Neuronal stem cell (in vitro differentiated cells): ENCODE results near the gene CCND3.

Experiments used
- DNase-seq: peaks from one replicate; pipeline ENCODE4 v3.0.0-alpha.2; 2013; ENCODE audit warnings: low spot score
- H2AFZ ChIP-seq: one replicate; pipeline ENCODE4 v1.6.1; 2013; ENCODE audit warnings: mild to moderate bottlenecking, low read length, inconsistent platforms
- H2AK5ac ChIP-seq: 2 replicates; pipeline ENCODE4 v1.6.1; 2013; ENCODE audit warnings: low read depth, mild to moderate bottlenecking, inconsistent platforms, low read length, moderate library complexity, mixed read lengths
- H2BK120ac ChIP-seq: 2 replicates; pipeline ENCODE4 v1.6.1; 2013; ENCODE audit warnings: low read depth, mild to moderate bottlenecking, inconsistent platforms, low read length, moderate library complexity, mixed read lengths
- H2BK12ac ChIP-seq: one replicate; pipeline ENCODE4 v1.6.1; 2013; ENCODE audit warnings: low read length, inconsistent platforms
- H2BK15ac ChIP-seq: 2 replicates; pipeline ENCODE4 v1.6.1; 2013; ENCODE audit warnings: mild to moderate bottlenecking, low read length, inconsistent platforms, mixed read lengths
- H2BK5ac ChIP-seq: one replicate; pipeline ENCODE4 v1.6.1; 2013; ENCODE audit warnings: inconsistent platforms, mild to moderate bottlenecking, low read length, moderate library complexity
- H3K14ac ChIP-seq: one replicate; pipeline ENCODE4 v1.6.1; 2013; ENCODE audit warnings: low read length, inconsistent platforms
- H3K18ac ChIP-seq: 2 replicates; pipeline ENCODE4 v1.6.1; 2013; ENCODE audit warnings: low read length, inconsistent platforms
- H3K23ac ChIP-seq: 2 replicates; pipeline ENCODE4 v1.6.1; 2013; ENCODE audit warnings: low read depth, mild to moderate bottlenecking, mixed read lengths, low read length, inconsistent platforms; ENCODE audit not compliant: poor library complexity
- H3K27ac ChIP-seq: replicated peaks from 3 replicates; pipeline ENCODE4 v1.5.1; 2013; ENCODE audit warnings: low read length, inconsistent platforms
- H3K27me3 ChIP-seq, 3 experiments: 2 replicates each; pipeline ENCODE4 v1.6.1; 2013; ENCODE audit warnings: low read length in 3 of 3, mild to moderate bottlenecking in 2 of 3, inconsistent platforms in 1 of 3, low read depth in 1 of 3, mixed read lengths in 1 of 3, moderate library complexity in 1 of 3; ENCODE audit not compliant: control insufficient read depth in 3 of 3, insufficient read depth in 3 of 3
- H3K36me3 ChIP-seq, 2 donors: replicated peaks in 1 of 2; 2 replicates each; pipeline ENCODE4 v1.6.1; 2013; ENCODE audit warnings: low read length in 2 of 2; ENCODE audit not compliant: control insufficient read depth in 2 of 2, insufficient read depth in 2 of 2
- H3K4ac ChIP-seq: 2 replicates; pipeline ENCODE4 v1.6.1; 2013; ENCODE audit warnings: inconsistent platforms, mild to moderate bottlenecking, low read length, moderate library complexity
- H3K4me1 ChIP-seq, 2 donors: 1 replicate in 1 of 2; 2 replicates in 1 of 2; pipeline ENCODE4 v1.6.1; 2013; ENCODE audit warnings: low read length in 2 of 2, low read depth in 1 of 2; ENCODE audit not compliant: control insufficient read depth in 2 of 2, insufficient read depth in 1 of 2
- H3K4me2 ChIP-seq: one replicate; pipeline ENCODE4 v1.6.1; 2013; ENCODE audit warnings: mild to moderate bottlenecking, low read length, inconsistent platforms; ENCODE audit not compliant: insufficient read depth, poor library complexity, severe bottlenecking
- H3K4me3 ChIP-seq, 2 donors: 2 replicates each; pipeline ENCODE4 v1.5.1; 2013; ENCODE audit warnings: low read length in 2 of 2, mild to moderate bottlenecking in 2 of 2, inconsistent platforms in 1 of 2, moderate library complexity in 1 of 2
- H3K79me1 ChIP-seq: one replicate; pipeline ENCODE4 v1.6.1; 2013; ENCODE audit warnings: low read depth, mild to moderate bottlenecking, inconsistent platforms, low read length, moderate library complexity
- H3K9ac ChIP-seq: one replicate; pipeline ENCODE4 v1.6.1; 2013; ENCODE audit warnings: mild to moderate bottlenecking, low read depth, low read length, inconsistent platforms; ENCODE audit not compliant: poor library complexity
- H3K9me3 ChIP-seq, 2 donors: replicated peaks in 1 of 2; 2 replicates each; pipeline versions ENCODE3 to v1.6.1; 2013; ENCODE audit warnings: low read length in 2 of 2, mild to moderate bottlenecking in 2 of 2, inconsistent platforms in 1 of 2, low read depth in 1 of 2, mixed read lengths in 1 of 2, moderate library complexity in 1 of 2; ENCODE audit not compliant: control insufficient read depth in 2 of 2, insufficient read depth in 1 of 2
- H4K8ac ChIP-seq: one replicate; pipeline ENCODE4 v1.6.1; 2013; ENCODE audit warnings: low read depth, mild to moderate bottlenecking, inconsistent platforms, low read length, moderate library complexity
- H4K91ac ChIP-seq: one replicate; pipeline ENCODE4 v1.6.1; 2013; ENCODE audit warnings: low read length, low read depth, mild to moderate bottlenecking, inconsistent platforms; ENCODE audit not compliant: poor library complexity
- WGBS, 2 donors: extraction: QIAGEN DNeasy Blood & Tissue Kit; methylation state at CpG; one replicate each; pipeline ENCODE4 v1.1.7; 2013; ENCODE audit warnings: missing lambda C conversion rate in 2 of 2, mixed read lengths in 1 of 2; ENCODE audit not compliant: insufficient read length in 2 of 2, insufficient replicate concordance in 1 of 2; ENCODE audit errors: extremely low coverage in 2 of 2; 5-methylcytosine and 5-hydroxymethylcytosine counted together

CCND3 gene

DNA sequence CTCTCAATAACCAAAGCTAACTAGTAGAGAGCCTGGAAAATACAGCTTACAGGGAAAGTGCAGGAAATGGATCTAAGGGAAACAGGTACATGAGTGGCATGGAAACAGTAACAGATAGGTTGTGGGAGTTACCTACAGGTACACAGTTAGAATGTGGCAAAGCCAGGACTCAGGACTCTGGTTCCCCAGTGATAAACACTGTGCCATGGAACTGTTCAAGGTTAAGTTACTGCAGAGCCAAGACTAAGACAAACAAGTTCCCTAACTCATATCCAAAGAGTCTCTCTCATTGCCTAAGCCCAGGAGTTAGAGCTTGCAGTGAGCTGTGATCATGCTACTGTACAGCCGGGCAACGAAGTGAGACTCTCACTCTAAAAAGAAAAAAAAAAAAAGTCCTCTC, 27.3 kb downstream of the CCND3 start:
- no peak overlapping the region for H2AK5ac ChIP-seq
- H3K4ac ChIP-seq = no peak overlapping the region
- no peaks in the 10 kb centered on the region for H3K9me3 ChIP-seq
- no peak overlapping the region for H2BK5ac ChIP-seq
- no peak overlapping the region for H3K18ac ChIP-seq
- no peak overlapping the region for H2BK12ac ChIP-seq
- no peak overlapping the region for H2AFZ ChIP-seq
- no peak overlapping the region for H4K91ac ChIP-seq
- WGBS, 2 donors = no CpG with 5 or more reads among the region's 2 CpGs
- H3K4me2 ChIP-seq = no peak overlapping the region
- no peak overlapping the region for H4K8ac ChIP-seq
- no peak overlapping the region for H3K23ac ChIP-seq
- H3K27me3 ChIP-seq = no peaks in the 10 kb centered on the region
- no peaks in the 10 kb centered on the region for H3K79me1 ChIP-seq
- no peak for DNase-seq
- H3K14ac ChIP-seq = no peak overlapping the region
- peaks cover 12 to 64% of the 10 kb centered on the region in 2 donors for H3K36me3 ChIP-seq
- no peak overlapping the region for H2BK120ac ChIP-seq
- H3K4me1 ChIP-seq = no peaks in the 10 kb centered on the region
- no peak overlapping the region for H3K9ac ChIP-seq
- no peak overlapping the region for H3K4me3 ChIP-seq
- H3K27ac ChIP-seq = no peak overlapping the region
- H2BK15ac ChIP-seq = no peak overlapping the region

DNA sequence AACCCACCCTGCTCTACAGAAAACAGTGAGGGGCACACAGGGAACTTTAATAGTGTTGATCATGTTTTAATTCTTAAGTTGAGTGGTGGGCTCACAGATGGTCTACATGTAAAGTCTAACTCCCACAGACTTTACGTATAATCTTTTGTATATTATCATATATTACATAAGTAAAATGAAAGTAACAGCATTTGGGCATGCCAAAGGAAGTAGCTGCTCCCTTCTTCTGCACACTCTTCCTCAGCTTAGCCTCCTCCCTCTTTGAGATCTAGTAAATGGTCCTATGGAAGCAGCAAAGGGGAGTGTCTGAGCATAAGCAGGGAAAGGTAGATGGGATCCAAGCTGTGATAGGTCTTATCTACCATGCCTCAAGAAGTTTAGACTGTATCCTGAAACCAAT, 31.9 kb downstream of the CCND3 start:
- Histone ChIP-seq H2BK15ac (no peak overlapping the region), H3K4me3 (no peak overlapping the region), H3K9ac (no peak overlapping the region), H3K79me1 (no peaks in the 10 kb centered on the region), H3K36me3 (peaks cover 19 to 84% of the 10 kb centered on the region in 2 donors), H2AFZ (no peak overlapping the region), H3K4ac (no peak overlapping the region), H3K4me2 (no peak overlapping the region), H2AK5ac (no peak overlapping the region), H3K14ac (no peak overlapping the region), H3K9me3 (no peaks in the 10 kb centered on the region), H2BK120ac (no peak overlapping the region), H4K91ac (no peak overlapping the region), H4K8ac (no peak overlapping the region), H3K27ac (no peak overlapping the region), H3K18ac (no peak overlapping the region), H3K4me1 (no peaks in the 10 kb centered on the region), H3K27me3 (no peaks in the 10 kb centered on the region), H2BK12ac (no peak overlapping the region), H2BK5ac (no peak overlapping the region), H3K23ac (no peak overlapping the region)
- DNase-seq = no peak
- no CpG with 5 or more reads among the region's 1 CpG for WGBS, 2 donors

DNA sequence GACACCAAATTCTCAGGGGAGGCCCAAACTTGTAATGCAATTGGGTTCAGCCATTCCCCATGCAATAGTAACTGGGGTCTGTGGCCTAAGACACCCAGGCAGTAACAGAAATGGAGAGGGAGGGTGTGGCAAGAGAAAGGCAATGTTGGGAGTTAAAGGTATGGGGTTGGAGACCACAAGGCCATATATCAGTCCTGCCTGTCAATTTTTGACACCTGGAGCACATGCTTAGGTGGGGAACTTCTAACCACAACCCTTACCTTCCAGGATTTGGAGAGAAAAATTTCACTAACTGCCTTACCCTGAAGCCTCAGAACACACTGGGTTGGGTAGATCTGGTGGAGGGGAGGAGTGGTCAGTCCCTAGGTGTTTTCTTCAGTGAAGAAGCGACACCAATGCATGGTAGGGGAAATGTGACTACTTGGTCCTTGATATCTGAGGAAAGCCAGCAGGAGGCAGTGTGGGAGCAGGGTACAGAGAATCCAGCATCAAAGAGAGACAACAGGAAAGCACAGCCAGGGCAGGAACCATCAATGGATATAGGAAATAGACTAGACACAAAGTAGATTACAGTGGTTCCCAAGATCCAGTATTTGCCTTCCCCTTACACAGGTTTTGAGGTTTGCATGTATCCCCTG, 39.6 kb downstream of the CCND3 start:
- no peak overlapping the region for H3K14ac ChIP-seq
- H3K9ac ChIP-seq = no peak overlapping the region
- H3K23ac ChIP-seq = no peak overlapping the region
- H3K36me3 ChIP-seq = peaks cover 13 to 46% of the 10 kb centered on the region in 2 donors
- no peak for DNase-seq
- H2BK5ac ChIP-seq = no peak overlapping the region
- H4K91ac ChIP-seq = no peak overlapping the region
- WGBS, 2 donors = no CpG with 5 or more reads among the region's 1 CpG
- no peak overlapping the region for H3K27ac ChIP-seq
- no peak overlapping the region for H3K4ac ChIP-seq
- no peak overlapping the region for H3K18ac ChIP-seq
- H2AFZ ChIP-seq = no peak overlapping the region
- H2BK15ac ChIP-seq = no peak overlapping the region
- H3K4me3 ChIP-seq = no peak overlapping the region
- no peaks in the 10 kb centered on the region for H3K4me1 ChIP-seq
- no peak overlapping the region for H4K8ac ChIP-seq
- H3K27me3 ChIP-seq = no peaks in the 10 kb centered on the region
- H3K4me2 ChIP-seq = no peak overlapping the region
- no peak overlapping the region for H2BK12ac ChIP-seq
- H3K79me1 ChIP-seq = no peaks in the 10 kb centered on the region
- H3K9me3 ChIP-seq = no peaks in the 10 kb centered on the region
- H2BK120ac ChIP-seq = no peak overlapping the region
- H2AK5ac ChIP-seq = no peak overlapping the region

DNA sequence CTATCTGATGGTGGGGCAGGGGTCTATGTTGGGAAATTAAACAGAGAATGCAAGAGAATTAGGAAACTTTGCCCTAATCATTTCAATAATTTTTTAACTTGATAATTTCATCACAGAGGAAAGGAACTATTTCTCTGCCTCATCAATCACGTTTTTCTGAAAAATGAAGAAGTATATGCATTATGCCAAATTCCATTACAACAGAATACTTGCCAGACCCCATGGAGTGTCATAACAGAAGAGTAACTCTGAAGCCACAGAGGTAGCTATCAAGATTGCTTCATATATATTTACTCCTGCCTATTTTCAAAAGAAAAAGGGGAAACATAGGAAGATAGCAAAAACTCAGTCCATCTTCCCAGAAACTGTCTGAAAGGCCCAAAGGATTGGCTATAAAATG, 40.7 kb downstream of the CCND3 start:
- Histone ChIP-seq H4K91ac (no peak overlapping the region), H3K18ac (no peak overlapping the region), H3K4me3 (no peak overlapping the region), H3K36me3 (peaks cover 5 to 35% of the 10 kb centered on the region in 2 donors), H3K79me1 (no peaks in the 10 kb centered on the region), H3K14ac (no peak overlapping the region), H3K27me3 (no peaks in the 10 kb centered on the region), H2BK15ac (no peak overlapping the region), H3K4me2 (no peak overlapping the region), H2BK12ac (no peak overlapping the region), H4K8ac (no peak overlapping the region), H3K9ac (no peak overlapping the region), H2AK5ac (no peak overlapping the region), H3K4me1 (peaks cover 0 to 5% of the 10 kb centered on the region in 2 donors), H2BK120ac (no peak overlapping the region), H3K4ac (no peak overlapping the region), H3K23ac (no peak overlapping the region), H3K9me3 (no peaks in the 10 kb centered on the region), H2AFZ (no peak overlapping the region), H3K27ac (no peak overlapping the region), H2BK5ac (no peak overlapping the region)
- WGBS, 2 donors = no CpG with 5 or more reads among the region's 1 CpG
- DNase-seq = no peak
